Uterus (tissue), 4 donors: ENCODE measurements around the gene RAI1. TPM values are rescaled to one million over a fixed set of nuclear protein-coding genes. Genes with fewer than 3 reads are reported as not detected.
A peak's percentile ranks its signal among the peaks of the same experiment; 100 is the strongest.

Experiments used
- DNase-seq, 2 donors: peaks; one replicate each; pipeline ENCODE4 v3.0.0-alpha.2; 2019 to 2020
- H3K27ac ChIP-seq, 2 donors: fragments of 200-600 bp; sonication (generic); 1 replicate in 1 of 2; 2 replicates in 1 of 2; pipeline ENCODE4 v1.5.1; 2016 to 2018
- H3K27me3 ChIP-seq, 2 donors: fragments of 200-600 bp; sonication (generic); one replicate each; pipeline ENCODE4 v1.5.1; 2018 to 2019; ENCODE audit warnings: control low read depth in 1 of 2
- H3K36me3 ChIP-seq, 2 donors: fragments of 200-600 bp; sonication (generic); one replicate each; pipeline ENCODE4 v1.5.1; 2019; ENCODE audit warnings: control low read depth in 1 of 2
- H3K4me1 ChIP-seq, 2 donors: fragments of 200-600 bp; sonication (generic); one replicate each; pipeline ENCODE4 v1.5.1; 2018 to 2019; ENCODE audit warnings: control low read depth in 1 of 2
- H3K4me3 ChIP-seq, 2 donors: fragments of 200-600 bp; sonication (generic); 1 replicate in 1 of 2; 2 replicates in 1 of 2; pipeline ENCODE4 v1.5.1; 2018 to 2019; ENCODE audit warnings: mild to moderate bottlenecking in 1 of 2
- H3K9me3 ChIP-seq, 2 donors: fragments of 200-600 bp; sonication (generic); one replicate each; pipeline ENCODE4 v1.5.1; 2019; ENCODE audit warnings: control low read depth in 1 of 2
- POLR2A ChIP-seq, 2 donors: fragments of 450-650 bp; IDR thresholded peaks; one replicate each; pipeline ENCODE4 v1.6.1; 2016; ENCODE audit warnings: antibody characterized with exemption in 2 of 2, mild to moderate bottlenecking in 1 of 2, moderate library complexity in 1 of 2
- intact Hi-C: fragments of 100-400 bp; cut with DNase I; formaldehyde crosslinking; loops from one replicate; pipeline ENCODE4 v1.15.1; 2023; ENCODE audit warnings: low total_unique reads
- total RNA-seq, 4 donors: library from RNA; depleted of rRNA in 3 of 4; stranded (reverse); fragments of >200 nt in 3 of 4; gene quantifications; one replicate each; pipeline versions ENCODE4 v1.1.0 to v1.2.4, GENCODE V29; 2014 to 2023
- TF ChIP-seq, protein P1 (sequence below), 4 experiments: fragments of 200-600 bp in 2 of 4; fragments of 450-650 bp in 2 of 4; sonication (generic) in 2 of 4; IDR thresholded peaks; one replicate each; pipeline ENCODE4 v1.5.1; 2016 to 2019; ENCODE audit warnings: antibody characterized with exemption in 4 of 4, mild to moderate bottlenecking in 2 of 4, moderate library complexity in 1 of 4
- donor health status: DM: yes; HTN: yes; CAD: no.

RAI1 gene
- total RNA-seq, 4 donors from 2014 or later: 10.0 to 66.1 (median 15.3) TPM

GRCh38 chr17:17748179-17748578 lies 66.9 kb downstream of the RAI1 start:
- Histone ChIP-seq H3K27ac (no peak overlapping the region), H3K9me3 (no peaks in the 10 kb centered on the region), H3K27me3 (no peaks in the 10 kb centered on the region), H3K36me3 (no peaks in the 10 kb centered on the region), H3K4me1 (peaks cover 9 to 16% of the 10 kb centered on the region in 2 donors), H3K4me3 (no peak overlapping the region)
- no peak for TF ChIP-seq POLR2A (IDR thresholded peaks at IDR 0.05)
- TF ChIP-seq, protein P1, sequence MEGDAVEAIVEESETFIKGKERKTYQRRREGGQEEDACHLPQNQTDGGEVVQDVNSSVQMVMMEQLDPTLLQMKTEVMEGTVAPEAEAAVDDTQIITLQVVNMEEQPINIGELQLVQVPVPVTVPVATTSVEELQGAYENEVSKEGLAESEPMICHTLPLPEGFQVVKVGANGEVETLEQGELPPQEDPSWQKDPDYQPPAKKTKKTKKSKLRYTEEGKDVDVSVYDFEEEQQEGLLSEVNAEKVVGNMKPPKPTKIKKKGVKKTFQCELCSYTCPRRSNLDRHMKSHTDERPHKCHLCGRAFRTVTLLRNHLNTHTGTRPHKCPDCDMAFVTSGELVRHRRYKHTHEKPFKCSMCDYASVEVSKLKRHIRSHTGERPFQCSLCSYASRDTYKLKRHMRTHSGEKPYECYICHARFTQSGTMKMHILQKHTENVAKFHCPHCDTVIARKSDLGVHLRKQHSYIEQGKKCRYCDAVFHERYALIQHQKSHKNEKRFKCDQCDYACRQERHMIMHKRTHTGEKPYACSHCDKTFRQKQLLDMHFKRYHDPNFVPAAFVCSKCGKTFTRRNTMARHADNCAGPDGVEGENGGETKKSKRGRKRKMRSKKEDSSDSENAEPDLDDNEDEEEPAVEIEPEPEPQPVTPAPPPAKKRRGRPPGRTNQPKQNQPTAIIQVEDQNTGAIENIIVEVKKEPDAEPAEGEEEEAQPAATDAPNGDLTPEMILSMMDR (IDR thresholded peaks at IDR 0.05): no peak
- intact Hi-C loops: no loop called here
- DNase-seq: no peak

- Histone ChIP-seq H3K27ac (no peak overlapping the region), H3K27me3 (no peaks in the 10 kb centered on the region), H3K9me3 (no peaks in the 10 kb centered on the region), H3K36me3 (no peaks in the 10 kb centered on the region), H3K4me1 (peaks cover 14 to 17% of the 10 kb centered on the region in 2 donors), H3K4me3 (no peak overlapping the region)
- intact Hi-C loops: no loop called here
- TF ChIP-seq, protein P1 (IDR thresholded peaks at IDR 0.05): no peak
- TF ChIP-seq POLR2A (IDR thresholded peaks at IDR 0.05): no peak
- no peak for DNase-seq
These were observed 67.3 kb downstream of the RAI1 start for GRCh38 chr17:17748604-17749003.

DNA sequence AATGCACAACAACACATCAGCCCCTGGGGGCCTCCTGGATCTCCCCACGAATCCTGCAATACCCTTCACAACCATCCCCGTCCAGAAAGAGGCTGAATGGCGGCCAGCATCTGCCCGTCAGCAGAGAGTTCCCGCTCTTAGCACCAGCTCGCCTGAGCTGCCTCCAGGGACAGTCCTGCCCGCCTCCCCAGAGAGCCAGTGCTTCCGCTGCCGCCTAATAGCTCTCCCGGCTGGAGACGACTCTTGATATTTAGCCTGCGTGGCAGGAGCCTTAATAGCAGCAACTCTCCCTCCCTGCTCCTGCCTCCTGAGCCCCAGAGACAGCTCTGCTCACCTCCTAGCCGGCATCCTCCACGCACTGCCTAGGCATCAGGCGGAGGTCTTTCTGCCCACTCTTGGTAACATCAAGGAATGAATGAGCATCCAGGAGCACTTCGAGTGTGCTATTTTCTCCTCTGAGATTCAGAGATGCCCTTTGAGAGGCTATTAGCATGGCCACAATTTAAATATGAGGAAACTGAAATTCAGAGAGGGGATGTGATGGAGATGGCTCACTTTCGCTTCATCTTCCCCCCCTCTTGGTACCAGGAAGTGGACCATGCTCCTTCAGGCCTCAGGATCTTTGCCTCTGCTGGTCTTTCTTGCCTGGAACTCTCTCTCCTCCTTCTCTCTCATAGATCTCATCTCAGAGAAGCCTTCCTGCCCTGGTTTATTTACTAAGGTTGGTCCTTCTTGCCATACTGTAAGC lies 67.9 kb downstream of the RAI1 start:
- Histone ChIP-seq H3K9me3 (no peaks in the 10 kb centered on the region), H3K36me3 (no peaks in the 10 kb centered on the region), H3K4me1 (peaks cover 17% of the 10 kb centered on the region in 2 donors), H3K27ac (peak overlapping the region in 1 of 2 donors; percentile 13), H3K27me3 (no peaks in the 10 kb centered on the region), H3K4me3 (no peak overlapping the region)
- no peak for DNase-seq
- TF ChIP-seq, protein P1 (IDR thresholded peaks at IDR 0.05): no peak
- no peak for TF ChIP-seq POLR2A (IDR thresholded peaks at IDR 0.05)
- intact Hi-C loops: no loop called here

DNA sequence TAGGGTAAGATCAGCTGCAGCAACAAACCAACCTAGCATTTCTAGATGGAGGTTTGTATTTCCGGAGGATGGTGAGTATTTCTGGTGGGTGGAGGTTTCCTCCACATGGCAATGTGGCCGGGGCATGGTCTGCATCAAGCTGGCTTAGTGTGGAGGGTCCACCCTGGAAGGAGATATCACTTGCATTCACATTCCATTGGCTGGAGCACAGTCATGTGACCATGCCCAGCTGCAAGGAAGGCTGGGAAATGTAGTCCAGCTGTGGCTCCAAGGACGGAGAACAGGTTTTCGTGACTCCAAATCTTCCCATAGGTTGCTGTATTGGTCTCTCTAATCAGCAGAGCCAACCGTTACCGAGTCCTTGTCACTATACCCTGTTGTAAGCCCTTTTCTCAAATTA lies 68.7 kb downstream of the RAI1 start:
- H3K4me3 ChIP-seq: no peak overlapping the region
- H3K4me1 ChIP-seq: peaks cover 17% of the 10 kb centered on the region in 2 donors
- H3K9me3 ChIP-seq: no peaks in the 10 kb centered on the region
- H3K27me3 ChIP-seq: no peaks in the 10 kb centered on the region
- peak overlapping the region in 1 of 2 donors; percentile 13 for H3K27ac ChIP-seq
- DNase-seq: peak in 1 of 2 donors; percentile 59
- intact Hi-C loops: no loop called here
- no peaks in the 10 kb centered on the region for H3K36me3 ChIP-seq
- TF ChIP-seq, protein P1 (IDR thresholded peaks at IDR 0.05): no peak
- no peak for TF ChIP-seq POLR2A (IDR thresholded peaks at IDR 0.05)

- H3K9me3 ChIP-seq: no peaks in the 10 kb centered on the region
- H3K4me1 ChIP-seq: peaks cover 17% of the 10 kb centered on the region in 2 donors
- intact Hi-C loops: no loop called here
- TF ChIP-seq, protein P1 (IDR thresholded peaks at IDR 0.05): no peak
- no peak for TF ChIP-seq POLR2A (IDR thresholded peaks at IDR 0.05)
- no peak overlapping the region for H3K4me3 ChIP-seq
- H3K27me3 ChIP-seq: no peaks in the 10 kb centered on the region
- no peaks in the 10 kb centered on the region for H3K36me3 ChIP-seq
- H3K27ac ChIP-seq: peak overlapping the region; percentile 78 to 85
- DNase-seq: no peak
These were observed 69.6 kb downstream of the RAI1 start for GRCh38 chr17:17750881-17751280.
